ENCODE data around the gene MEA1.
A peak's percentile ranks its signal among the peaks of the same experiment; 100 is the strongest.

The MEA1 gene

DNA sequence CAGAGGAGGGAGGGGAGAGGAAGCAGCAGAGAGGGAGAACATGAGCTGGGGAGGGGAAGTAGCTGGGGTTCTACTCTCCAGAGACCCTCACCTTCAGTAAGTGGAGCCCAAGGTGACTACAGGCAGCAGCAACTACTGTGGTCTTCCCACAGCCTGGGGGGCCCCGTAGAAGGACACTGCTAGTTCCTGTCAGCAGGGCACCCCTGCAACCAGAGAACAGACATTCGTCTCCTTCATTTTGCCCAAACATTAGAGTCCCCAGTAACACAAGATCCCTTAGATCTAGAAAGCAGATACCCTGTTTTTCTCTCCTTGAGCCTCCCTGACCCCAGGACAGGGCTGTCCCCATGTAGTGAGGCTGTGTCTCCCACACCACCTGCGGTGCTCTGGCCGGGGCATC lies 45.0 kb downstream of the MEA1 start:
- TF ChIP-seq, protein P1, sequence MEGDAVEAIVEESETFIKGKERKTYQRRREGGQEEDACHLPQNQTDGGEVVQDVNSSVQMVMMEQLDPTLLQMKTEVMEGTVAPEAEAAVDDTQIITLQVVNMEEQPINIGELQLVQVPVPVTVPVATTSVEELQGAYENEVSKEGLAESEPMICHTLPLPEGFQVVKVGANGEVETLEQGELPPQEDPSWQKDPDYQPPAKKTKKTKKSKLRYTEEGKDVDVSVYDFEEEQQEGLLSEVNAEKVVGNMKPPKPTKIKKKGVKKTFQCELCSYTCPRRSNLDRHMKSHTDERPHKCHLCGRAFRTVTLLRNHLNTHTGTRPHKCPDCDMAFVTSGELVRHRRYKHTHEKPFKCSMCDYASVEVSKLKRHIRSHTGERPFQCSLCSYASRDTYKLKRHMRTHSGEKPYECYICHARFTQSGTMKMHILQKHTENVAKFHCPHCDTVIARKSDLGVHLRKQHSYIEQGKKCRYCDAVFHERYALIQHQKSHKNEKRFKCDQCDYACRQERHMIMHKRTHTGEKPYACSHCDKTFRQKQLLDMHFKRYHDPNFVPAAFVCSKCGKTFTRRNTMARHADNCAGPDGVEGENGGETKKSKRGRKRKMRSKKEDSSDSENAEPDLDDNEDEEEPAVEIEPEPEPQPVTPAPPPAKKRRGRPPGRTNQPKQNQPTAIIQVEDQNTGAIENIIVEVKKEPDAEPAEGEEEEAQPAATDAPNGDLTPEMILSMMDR (IDR thresholded peaks at IDR 0.05; ENCODE audit: insufficient read depth, low read length, poor library complexity, severe bottlenecking): no peak
- no peak overlapping the region for H3K4me3 ChIP-seq (replicated peaks; ENCODE audit: low read depth, low read length)
- H3K27me3 ChIP-seq (replicated peaks; ENCODE audit: control insufficient read depth, insufficient read depth, low read length): no peaks in the 10 kb centered on the region
- no peak for DNase-seq (ENCODE audit: extremely low read depth, insufficient read length)
- H3K36me3 ChIP-seq (ENCODE audit: control insufficient read depth, insufficient read depth, low read length): peaks cover 16% of the 10 kb centered on the region

- TF ChIP-seq, protein P1 (IDR thresholded peaks at IDR 0.05; ENCODE audit: insufficient read depth, low read length, poor library complexity, severe bottlenecking): no peak
- Histone ChIP-seq H3K4me3 (replicated peaks; ENCODE audit: low read depth, low read length) (no peak overlapping the region), H3K36me3 (ENCODE audit: control insufficient read depth, insufficient read depth, low read length) (peaks cover 18% of the 10 kb centered on the region), H3K27me3 (replicated peaks; ENCODE audit: control insufficient read depth, insufficient read depth, low read length) (no peaks in the 10 kb centered on the region)
- no peak for DNase-seq (ENCODE audit: extremely low read depth, insufficient read length)
Measured at GRCh38 chr6:42968126-42968701, 45.5 kb downstream of the MEA1 start.

DNA sequence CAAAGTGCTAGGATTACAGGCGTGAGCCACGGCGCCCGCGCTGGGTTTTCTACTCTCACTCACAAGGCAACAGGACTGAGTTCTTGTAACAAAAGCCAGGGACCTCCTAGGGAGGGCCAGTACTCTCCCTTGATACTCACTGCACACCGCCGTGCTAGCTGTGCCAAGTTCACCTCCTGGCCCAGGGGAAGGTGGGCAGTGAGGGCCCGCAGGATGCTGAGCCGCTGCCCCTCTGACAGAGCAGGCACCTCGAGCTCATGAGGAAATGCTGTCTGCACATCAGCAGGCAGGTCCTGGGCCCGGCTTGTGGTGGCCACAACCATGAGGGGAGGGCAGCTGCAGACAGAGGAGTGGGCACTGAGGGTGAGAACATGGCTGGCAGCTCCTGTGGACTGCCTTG lies 46.5 kb downstream of the MEA1 start:
- no peak for DNase-seq (ENCODE audit: extremely low read depth, insufficient read length)
- H3K36me3 ChIP-seq (ENCODE audit: control insufficient read depth, insufficient read depth, low read length): peaks cover 21% of the 10 kb centered on the region

GRCh38 chr6:42966571-42966970 lies 47.2 kb downstream of the MEA1 start:
- peaks cover 23% of the 10 kb centered on the region for H3K36me3 ChIP-seq (ENCODE audit: control insufficient read depth, insufficient read depth, low read length)
- no peaks in the 10 kb centered on the region for H3K27me3 ChIP-seq (replicated peaks; ENCODE audit: control insufficient read depth, insufficient read depth, low read length)
- no peak overlapping the region for H3K4me3 ChIP-seq (replicated peaks; ENCODE audit: low read depth, low read length)
- TF ChIP-seq, protein P1 (IDR thresholded peaks at IDR 0.05; ENCODE audit: insufficient read depth, low read length, poor library complexity, severe bottlenecking): no peak
- DNase-seq (ENCODE audit: extremely low read depth, insufficient read length): no peak

More for the DNA sequence above, 46.5 kb downstream of the MEA1 start:
- TF ChIP-seq, protein P1 (IDR thresholded peaks at IDR 0.05; ENCODE audit: insufficient read depth, low read length, poor library complexity, severe bottlenecking): no peak
- no peaks in the 10 kb centered on the region for H3K27me3 ChIP-seq (replicated peaks; ENCODE audit: control insufficient read depth, insufficient read depth, low read length)
- H3K4me3 ChIP-seq (replicated peaks; ENCODE audit: low read depth, low read length): no peak overlapping the region

- TF ChIP-seq, protein P1 (IDR thresholded peaks at IDR 0.05; ENCODE audit: insufficient read depth, low read length, poor library complexity, severe bottlenecking): peak; percentile 31
- no peak for DNase-seq (ENCODE audit: extremely low read depth, insufficient read length)
- Histone ChIP-seq H3K27me3 (replicated peaks; ENCODE audit: control insufficient read depth, insufficient read depth, low read length) (no peaks in the 10 kb centered on the region), H3K4me3 (replicated peaks; ENCODE audit: low read depth, low read length) (no peak overlapping the region), H3K36me3 (ENCODE audit: control insufficient read depth, insufficient read depth, low read length) (peaks cover 22% of the 10 kb centered on the region)
Measured at GRCh38 chr6:42963855-42964605, 49.7 kb downstream of the MEA1 start.

Data from GM06990 (cell line).